OCI-M1 (cell line): ENCODE results near the gene ARHGEF1.

Source experiments
- DNase-seq: peaks from one replicate; lab custom pipeline; 2025; lab: John Stamatoyannopoulos, UW

ARHGEF1 gene

GRCh38 chr19:41918653-41919244 is 35.8 kb downstream of the ARHGEF1 start:
- DNase-seq: no peak

GRCh38 chr19:41919948-41920712 is 37.1 kb downstream of the ARHGEF1 start:
- no peak for DNase-seq

- DNase-seq: no peak
These were observed 38.0 kb downstream of the ARHGEF1 start for GRCh38 chr19:41920882-41921576.

GRCh38 chr19:41921577-41922576 is 38.9 kb downstream of the ARHGEF1 start:
- no peak for DNase-seq

GRCh38 chr19:41922585-41922984 is 39.6 kb downstream of the ARHGEF1 start:
- DNase-seq: no peak

GRCh38 chr19:41923045-41923788 is 40.2 kb downstream of the ARHGEF1 start:
- no peak for DNase-seq

- no peak for DNase-seq
These were observed 41.5 kb downstream of the ARHGEF1 start for GRCh38 chr19:41924151-41925145.

- DNase-seq: no peak
These were observed 42.4 kb downstream of the ARHGEF1 start for GRCh38 chr19:41925208-41926003.

GRCh38 chr19:41926028-41926762 is 43.2 kb downstream of the ARHGEF1 start:
- DNase-seq: no peak

GRCh38 chr19:41926763-41927496 is 43.9 kb downstream of the ARHGEF1 start:
- DNase-seq: no peak

- DNase-seq: no peak
These were observed 44.7 kb downstream of the ARHGEF1 start for GRCh38 chr19:41927497-41928192.

- DNase-seq: peak; percentile 77
These were observed 45.3 kb downstream of the ARHGEF1 start, which contains the start of gene ERFL for GRCh38 chr19:41928221-41928683. TSS of gene ERFL (minus strand) at chr19:41928449. CDS start at chr19:41912919, 15,530 bp downstream.

- peak; percentile 59 for DNase-seq
These were observed 46.0 kb downstream of the ARHGEF1 start for GRCh38 chr19:41928754-41929535.

GRCh38 chr19:41929536-41930071 is 46.6 kb downstream of the ARHGEF1 start:
- DNase-seq: no peak

- no peak for DNase-seq
These were observed 47.3 kb downstream of the ARHGEF1 start for GRCh38 chr19:41930322-41930722.
